22Rv1 (cell line): ENCODE data around the gene PRDM16.

Source experiments
- H3K27ac ChIP-seq: fragments of 450-650 bp; 2 replicates; pipeline ENCODE4 v1.5.1; 2017
- ZFX ChIP-seq: fragments of 450-650 bp; IDR thresholded peaks from 2 replicates; pipeline ENCODE4 v1.6.1; 2017; ENCODE audit warnings: antibody characterized with exemption, borderline replicate concordance
- TF ChIP-seq, protein P1 (sequence below): fragments of 450-650 bp; IDR thresholded peaks from 2 replicates; pipeline ENCODE4 v1.5.1; 2017; ENCODE audit warnings: mild to moderate bottlenecking

PRDM16 gene

DNA sequence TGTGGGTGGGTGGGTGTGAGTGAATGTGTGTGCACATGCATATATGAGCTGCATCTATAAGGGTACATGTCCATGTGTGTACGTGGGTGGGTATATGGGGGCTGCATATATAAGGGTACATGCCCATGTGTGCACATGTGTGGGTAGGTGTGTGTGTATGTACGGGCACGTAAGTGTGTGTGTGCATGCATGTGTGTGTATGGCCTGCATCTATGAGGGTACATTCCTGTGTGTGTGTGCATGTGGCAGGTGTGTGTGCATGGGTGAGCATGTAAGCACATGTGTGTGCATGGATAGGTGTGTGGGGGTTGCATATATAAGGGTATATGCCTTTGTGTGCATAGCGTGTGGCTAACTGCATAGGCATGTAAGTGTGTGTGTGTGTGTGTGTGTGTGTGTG lies 204.4 kb downstream of the PRDM16 start:
- no peak overlapping the region for H3K27ac ChIP-seq
- TF ChIP-seq ZFX, result no peak
- TF ChIP-seq, protein P1, sequence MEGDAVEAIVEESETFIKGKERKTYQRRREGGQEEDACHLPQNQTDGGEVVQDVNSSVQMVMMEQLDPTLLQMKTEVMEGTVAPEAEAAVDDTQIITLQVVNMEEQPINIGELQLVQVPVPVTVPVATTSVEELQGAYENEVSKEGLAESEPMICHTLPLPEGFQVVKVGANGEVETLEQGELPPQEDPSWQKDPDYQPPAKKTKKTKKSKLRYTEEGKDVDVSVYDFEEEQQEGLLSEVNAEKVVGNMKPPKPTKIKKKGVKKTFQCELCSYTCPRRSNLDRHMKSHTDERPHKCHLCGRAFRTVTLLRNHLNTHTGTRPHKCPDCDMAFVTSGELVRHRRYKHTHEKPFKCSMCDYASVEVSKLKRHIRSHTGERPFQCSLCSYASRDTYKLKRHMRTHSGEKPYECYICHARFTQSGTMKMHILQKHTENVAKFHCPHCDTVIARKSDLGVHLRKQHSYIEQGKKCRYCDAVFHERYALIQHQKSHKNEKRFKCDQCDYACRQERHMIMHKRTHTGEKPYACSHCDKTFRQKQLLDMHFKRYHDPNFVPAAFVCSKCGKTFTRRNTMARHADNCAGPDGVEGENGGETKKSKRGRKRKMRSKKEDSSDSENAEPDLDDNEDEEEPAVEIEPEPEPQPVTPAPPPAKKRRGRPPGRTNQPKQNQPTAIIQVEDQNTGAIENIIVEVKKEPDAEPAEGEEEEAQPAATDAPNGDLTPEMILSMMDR, result no peak

DNA sequence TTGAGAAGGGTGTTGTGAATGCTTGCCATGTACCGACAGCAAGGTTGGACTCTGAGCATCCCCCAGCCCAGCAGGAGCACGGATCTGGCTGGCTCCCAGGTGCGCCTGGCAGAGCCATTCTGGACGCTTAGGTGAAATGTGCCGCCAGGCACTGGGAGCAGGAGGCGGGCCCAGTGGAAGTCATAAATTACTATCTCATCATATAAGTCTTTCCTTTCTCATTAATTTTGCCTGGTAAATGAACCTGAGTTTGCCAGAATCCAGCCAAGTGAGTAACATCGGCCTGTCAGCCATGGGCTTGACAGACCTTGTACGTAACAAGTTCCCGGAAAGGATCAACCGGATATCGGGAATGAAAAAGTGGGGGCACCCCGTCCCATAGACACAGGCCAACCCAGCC lies 206.0 kb downstream of the PRDM16 start:
- no peak overlapping the region for H3K27ac ChIP-seq
- no peak for TF ChIP-seq ZFX
- TF ChIP-seq, protein P1, result no peak

DNA sequence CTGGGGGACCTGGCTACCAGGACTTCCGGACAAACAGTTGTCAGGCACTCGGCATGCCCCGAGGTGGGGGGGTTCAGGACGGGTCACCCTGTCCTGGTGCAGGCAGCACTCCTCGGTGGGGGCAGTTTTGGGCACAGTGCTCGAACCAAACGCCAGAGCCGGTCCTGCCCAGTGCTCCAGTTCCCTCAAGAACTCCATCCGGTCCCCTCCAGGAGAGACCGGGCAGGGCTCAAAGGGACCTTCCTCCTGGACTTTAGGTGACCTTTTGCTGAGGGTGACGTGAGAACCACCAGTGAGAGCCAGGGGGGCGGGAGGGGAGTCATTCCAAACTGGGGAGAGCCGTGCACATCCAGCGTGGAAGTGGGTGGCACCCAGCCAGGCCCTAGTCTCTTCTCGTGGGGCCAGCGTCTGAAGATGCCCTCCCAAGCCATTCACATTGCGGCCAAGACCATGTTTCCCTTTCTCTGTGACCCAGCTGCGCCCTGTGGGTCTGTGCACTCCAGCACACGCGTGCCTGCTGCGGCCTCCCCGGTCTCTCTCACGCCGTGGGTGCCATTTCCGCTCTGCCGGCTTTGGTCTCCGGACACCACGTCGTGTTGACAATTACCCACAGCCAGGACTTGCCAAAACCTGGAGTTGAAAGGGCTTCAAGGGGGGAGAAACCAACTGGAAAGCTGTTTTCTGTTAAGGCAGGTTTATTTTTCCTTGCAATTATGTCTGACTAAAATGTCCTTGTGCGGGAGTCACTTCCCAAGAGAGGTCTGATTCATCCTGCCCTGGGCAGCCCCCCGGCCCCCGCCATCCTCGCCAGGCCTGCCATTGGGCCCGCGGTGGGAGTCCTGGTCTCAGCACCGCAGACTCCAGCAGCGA lies 206.7 kb downstream of the PRDM16 start:
- H3K27ac ChIP-seq, result no peak overlapping the region
- TF ChIP-seq, protein P1, result no peak
- no peak for TF ChIP-seq ZFX

DNA sequence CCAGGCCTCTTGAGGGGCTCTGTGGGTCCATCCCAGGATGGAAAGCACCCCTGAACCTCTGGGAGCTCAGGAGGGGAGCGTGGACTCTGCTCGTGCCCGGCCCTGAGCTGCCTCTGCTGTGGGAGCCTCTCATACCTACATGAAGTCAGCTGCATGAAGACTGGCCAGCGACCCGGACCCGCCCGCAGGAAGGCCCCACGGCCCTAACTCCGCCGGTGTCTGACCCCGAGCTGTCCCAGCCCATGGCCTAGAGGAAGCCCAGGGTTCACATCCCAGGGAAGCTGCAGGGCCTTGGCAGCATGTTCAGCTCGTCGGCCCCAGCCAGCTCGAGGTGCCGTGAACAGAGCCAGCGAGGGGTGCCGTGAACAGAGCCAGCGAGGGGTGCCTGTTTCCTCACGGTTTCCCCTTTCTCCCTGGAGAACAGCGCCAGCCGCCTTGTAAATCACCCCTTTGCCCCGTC lies 207.4 kb downstream of the PRDM16 start:
- TF ChIP-seq, protein P1, result no peak
- TF ChIP-seq ZFX, result no peak
- no peak overlapping the region for H3K27ac ChIP-seq

DNA sequence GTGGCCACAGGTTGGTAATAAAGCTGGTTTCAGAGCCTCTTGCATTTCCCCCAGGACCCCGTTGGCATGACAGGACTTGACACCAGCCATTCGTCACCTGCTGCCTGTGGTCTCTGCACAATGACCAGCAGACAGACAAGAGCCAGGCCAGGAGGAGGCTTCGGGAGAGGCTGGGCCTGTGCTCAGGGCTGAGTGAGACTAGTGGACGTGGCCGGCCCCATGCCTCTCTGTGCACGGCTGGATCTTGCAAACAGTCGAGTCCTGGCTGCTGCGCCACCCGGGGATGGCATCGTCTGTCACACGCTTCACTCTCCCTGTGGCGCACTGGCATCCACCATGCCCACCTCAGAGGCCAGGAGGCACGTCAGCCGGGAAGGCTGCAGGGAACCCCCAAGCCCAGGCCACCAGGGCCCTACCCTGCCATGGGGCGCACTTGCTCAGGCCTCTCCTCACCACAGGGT lies 208.0 kb downstream of the PRDM16 start:
- no peak overlapping the region for H3K27ac ChIP-seq
- TF ChIP-seq ZFX, result no peak
- TF ChIP-seq, protein P1, result no peak

DNA sequence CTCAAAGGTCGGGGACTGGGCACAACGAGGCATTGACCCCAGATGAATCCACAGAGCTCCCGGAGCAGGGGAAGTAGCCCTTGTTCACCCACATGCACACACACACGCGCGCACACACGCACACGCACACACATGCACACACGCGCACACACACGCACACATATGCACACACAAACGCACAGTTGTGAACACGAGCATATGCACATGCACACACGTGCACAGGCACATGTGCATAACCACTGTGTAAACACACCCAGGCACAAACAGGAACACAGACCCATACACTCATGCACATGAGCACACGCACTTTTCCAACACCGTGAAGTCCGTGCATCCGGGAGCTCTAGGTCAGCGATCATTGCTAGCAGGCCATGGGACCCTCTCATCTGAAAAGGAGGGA lies 208.6 kb downstream of the PRDM16 start:
- H3K27ac ChIP-seq, result no peak overlapping the region
- TF ChIP-seq, protein P1, result no peak
- TF ChIP-seq ZFX, result no peak

DNA sequence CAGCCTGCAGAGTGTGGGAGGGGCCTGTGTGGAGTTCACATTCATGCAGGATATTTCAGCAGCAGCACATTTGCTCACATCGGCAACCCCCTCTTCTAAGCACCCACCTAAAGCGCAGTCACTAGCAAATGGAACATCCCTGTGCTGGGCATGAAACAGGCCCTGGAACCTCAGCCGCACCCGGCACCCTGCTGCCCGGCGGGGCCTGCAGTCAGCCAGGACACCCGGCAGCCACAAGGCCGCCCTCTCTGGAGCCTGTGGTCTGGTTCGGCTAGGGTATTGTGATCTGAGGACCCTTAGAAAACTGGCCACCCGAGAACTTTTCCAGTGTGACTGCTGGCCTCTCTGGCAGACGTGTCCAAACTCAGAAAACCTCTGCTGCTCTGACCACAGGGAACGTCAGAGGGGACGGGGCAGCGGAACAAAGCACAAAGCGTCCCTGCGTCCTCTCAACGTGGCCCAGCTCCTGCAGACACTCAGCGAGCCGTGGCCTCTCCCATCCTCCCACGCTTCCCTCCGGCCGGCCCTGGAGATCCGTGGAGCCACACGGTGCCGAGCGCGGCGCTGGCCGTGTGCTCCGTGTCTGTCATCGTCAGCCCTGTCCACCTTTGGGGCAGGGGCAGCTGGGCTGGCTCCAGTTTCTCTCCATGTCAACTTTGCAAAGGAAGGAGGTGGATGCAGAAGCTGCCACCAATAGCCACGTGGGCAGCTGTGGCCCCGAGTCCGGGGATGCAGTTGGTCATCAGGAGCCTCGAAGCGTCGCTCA lies 209.6 kb downstream of the PRDM16 start:
- no peak overlapping the region for H3K27ac ChIP-seq
- TF ChIP-seq ZFX, result no peak
- TF ChIP-seq, protein P1, result no peak
